Chondrocyte (in vitro differentiated cells): ENCODE data around the gene CAB39L. TPM values are rescaled to one million over a fixed set of nuclear protein-coding genes. Genes with fewer than 3 reads are reported as not detected.
"Not testable (repeated sequence)": the region's sequence is repeated elsewhere in the genome, so short reads cannot be mapped to it uniquely, and the experiment has no call there.

Experiments used
- DNase-seq: peaks from one replicate; pipeline ENCODE4 v3.0.0; 2021; ENCODE audit warnings: mixed read lengths, low spot score
- H3K27ac Mint-ChIP-seq: one replicate; pipeline ENCODE4 v1.8.0; 2021; ENCODE audit warnings: mild to moderate bottlenecking, moderate library complexity, mixed read lengths; ENCODE audit not compliant: unreplicated experiment
- H3K27me3 Mint-ChIP-seq: 2 replicates; pipeline ENCODE4 v1.8.0; 2021; ENCODE audit warnings: low read depth, mixed read lengths
- H3K36me3 Mint-ChIP-seq: 2 replicates; pipeline ENCODE4 v1.8.0; 2021; ENCODE audit warnings: low read depth, mixed read lengths
- H3K4me1 Mint-ChIP-seq: 2 replicates; pipeline ENCODE4 v1.8.0; 2021; ENCODE audit warnings: low read depth, mild to moderate bottlenecking, mixed read lengths
- H3K4me3 Mint-ChIP-seq: one replicate; pipeline ENCODE4 v1.8.0; 2021; ENCODE audit warnings: mild to moderate bottlenecking, moderate library complexity, mixed read lengths; ENCODE audit not compliant: unreplicated experiment
- H3K9me3 Mint-ChIP-seq: 2 replicates; pipeline ENCODE4 v1.8.0; 2021; ENCODE audit warnings: low read depth, mixed read lengths
- CTCF ChIP-seq: fragments of 200-600 bp; sonication (generic); IDR thresholded peaks from 2 replicates; pipeline ENCODE4 v1.5.0; 2021; ENCODE audit warnings: antibody characterized with exemption, mild to moderate bottlenecking, moderate library complexity
- total RNA-seq: library from RNA; stranded (reverse); gene quantifications from 3 replicates; pipeline ENCODE4 v1.2.1, GENCODE V29; 2021

CAB39L gene
- total RNA-seq, 1 donor from 2014 or later, result 6.0 TPM

- Mint-ChIP-seq H3K4me3 (no peak overlapping the region), H3K27me3 (no peaks in the 10 kb centered on the region), H3K9me3 (no peaks in the 10 kb centered on the region), H3K36me3 (peaks cover 1% of the 10 kb centered on the region), H3K27ac (no peak overlapping the region), H3K4me1 (peaks cover 5% of the 10 kb centered on the region)
- DNase-seq, result no peak
- no peak for TF ChIP-seq CTCF
These were observed 103.7 kb downstream of the CAB39L start for GRCh38 chr13:49340161-49340560.

GRCh38 chr13:49336655-49337054, 107.2 kb downstream of the CAB39L start:
- TF ChIP-seq CTCF, result no peak
- H3K4me3 Mint-ChIP-seq, result no peak overlapping the region
- DNase-seq, result no peak
- H3K9me3 Mint-ChIP-seq, result no peaks in the 10 kb centered on the region
- peaks cover 3% of the 10 kb centered on the region for H3K36me3 Mint-ChIP-seq
- H3K4me1 Mint-ChIP-seq, result no peaks in the 10 kb centered on the region
- H3K27me3 Mint-ChIP-seq, result no peaks in the 10 kb centered on the region
- no peak overlapping the region for H3K27ac Mint-ChIP-seq

- no peaks in the 10 kb centered on the region for H3K9me3 Mint-ChIP-seq
- H3K4me1 Mint-ChIP-seq, result peaks cover 8% of the 10 kb centered on the region
These were observed 113.4 kb downstream of the CAB39L start for GRCh38 chr13:49330546-49330864.

DNA sequence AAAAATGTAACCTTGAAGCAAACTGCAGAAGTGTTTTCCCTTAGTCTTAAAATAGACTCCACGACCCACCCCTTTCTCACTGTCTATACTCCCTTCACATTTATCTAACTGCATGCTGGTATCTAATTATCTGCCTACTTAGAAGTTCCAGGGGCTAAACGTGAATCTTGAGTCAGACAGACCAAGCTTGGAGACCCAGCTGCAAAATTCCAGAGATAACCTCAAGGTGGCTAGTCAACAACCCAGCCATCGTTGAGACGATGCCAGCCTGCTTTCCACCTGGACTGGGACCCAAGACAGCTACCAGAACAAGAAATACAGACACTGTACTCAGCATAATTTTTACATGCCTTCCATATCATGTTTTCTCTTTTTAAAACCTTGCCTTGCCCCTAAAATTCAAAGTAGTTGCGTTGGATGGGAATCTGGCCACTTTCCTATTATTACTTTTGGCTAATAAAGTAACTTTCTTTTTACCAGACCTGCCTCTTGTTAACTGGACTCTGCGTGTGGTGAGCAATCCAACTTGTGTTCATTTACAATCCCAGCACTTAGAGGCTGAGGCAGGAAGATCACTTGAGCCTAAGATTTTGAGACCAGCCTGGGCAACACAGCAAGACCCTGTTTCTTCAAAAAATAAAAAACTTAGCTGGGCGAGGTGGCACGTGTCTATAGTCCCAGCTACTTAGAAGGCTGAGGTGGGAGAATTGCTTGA, 113.9 kb downstream of the CAB39L start:
- Mint-ChIP-seq H3K27ac (no peak overlapping the region), H3K27me3 (no peaks in the 10 kb centered on the region), H3K4me3 (no peak overlapping the region), H3K4me1 (peaks cover 8% of the 10 kb centered on the region), H3K9me3 (no peaks in the 10 kb centered on the region), H3K36me3 (peaks cover 1% of the 10 kb centered on the region)
- no peak for TF ChIP-seq CTCF
- no peak for DNase-seq

More at GRCh38 chr13:49330546-49330864, 113.4 kb downstream of the CAB39L start:
- Mint-ChIP-seq H3K36me3 (peaks cover 1% of the 10 kb centered on the region), H3K4me3 (no peak overlapping the region), H3K27me3 (no peaks in the 10 kb centered on the region), H3K27ac (no peak overlapping the region)
- DNase-seq, result no peak
- no peak for TF ChIP-seq CTCF

GRCh38 chr13:49327145-49327544, 116.7 kb downstream of the CAB39L start:
- not testable (repeated sequence) for H3K27me3 Mint-ChIP-seq, H3K4me3 Mint-ChIP-seq, H3K9me3 Mint-ChIP-seq, H3K4me1 Mint-ChIP-seq, DNase-seq, H3K27ac Mint-ChIP-seq, H3K36me3 Mint-ChIP-seq
